H1 (cell line): ENCODE data around the gene MAP3K1. TPM values are rescaled to one million over a fixed set of nuclear protein-coding genes. Genes with fewer than 3 reads are reported as not detected.

ENCODE experiments used
- CTCF ChIA-PET: fragments of 300-600 bp; sonication (Branson Sonifier 250); formaldehyde crosslinking; loops from one replicate; lab custom pipeline; 2021; ENCODE audit not compliant: partially characterized antibody; lab: Charles Lee
- POLR2A ChIA-PET: fragments of 300-600 bp; sonication (Branson Sonifier 250); formaldehyde crosslinking; loops from one replicate; lab custom pipeline; 2021; ENCODE audit warnings: inconsistent platforms; ENCODE audit not compliant: partially characterized antibody; lab: Charles Lee
- DNase-seq, 2 experiments: peaks; one replicate each; pipeline versions ENCODE4 v3.0.0 to v3.0.0-alpha.2; 2010 to 2022; ENCODE audit warnings: low spot score in 2 of 2, low read depth in 1 of 2, mixed read lengths in 1 of 2
- FAIRE-seq: peaks from 2 replicates; lab custom pipeline; 2011; peaks lifted over from hg19 to GRCh38; lab: Jason Lieb, UNC
- H2AFZ ChIP-seq: 2 replicates; pipeline ENCODE4 v1.8.1; 2012; ENCODE audit warnings: low read length, inconsistent platforms
- H2AK5ac ChIP-seq: 2 replicates; pipeline ENCODE4 v1.6.1; 2013; ENCODE audit warnings: low read depth, low read length
- H2BK120ac ChIP-seq: replicated peaks from 2 replicates; pipeline ENCODE3; 2013; ENCODE audit warnings: low read depth, low read length, inconsistent platforms
- H2BK12ac ChIP-seq: 2 replicates; pipeline ENCODE4 v1.6.1; 2013; ENCODE audit warnings: low read depth, low read length
- H2BK15ac ChIP-seq: 2 replicates; pipeline ENCODE4 v1.6.1; 2013; ENCODE audit warnings: low read length
- H2BK20ac ChIP-seq: 2 replicates; pipeline ENCODE4 v1.6.1; 2013; ENCODE audit warnings: low read length
- H2BK5ac ChIP-seq: 2 replicates; pipeline ENCODE4 v1.6.1; 2013; ENCODE audit warnings: low read depth, low read length
- H3K14ac ChIP-seq: 2 replicates; pipeline ENCODE4 v1.6.1; 2013; ENCODE audit warnings: inconsistent platforms; ENCODE audit not compliant: insufficient read length
- H3K18ac ChIP-seq: 2 replicates; pipeline ENCODE4 v1.6.1; 2013; ENCODE audit warnings: low read length; ENCODE audit errors: extremely low read depth
- H3K23ac ChIP-seq: 2 replicates; pipeline ENCODE4 v1.6.1; 2013; ENCODE audit warnings: inconsistent platforms; ENCODE audit not compliant: insufficient read length
- H3K23me2 ChIP-seq: 2 replicates; pipeline ENCODE4 v1.6.1; 2013; ENCODE audit warnings: low read depth, low read length
- H3K27ac ChIP-seq: 2 replicates; pipeline ENCODE4 v1.6.1; 2011; ENCODE audit warnings: low read depth, low read length, inconsistent platforms
- H3K27me3 ChIP-seq, 4 experiments: replicated peaks in 1 of 4; 1 replicate in 1 of 4; 2 replicates in 3 of 4; pipeline versions ENCODE4 v1.6.1 to v1.8.1; 2011 to 2013; ENCODE audit warnings: low read length in 3 of 4, mild to moderate bottlenecking in 3 of 4, inconsistent platforms in 2 of 4, mixed read lengths in 2 of 4, moderate library complexity in 1 of 4; ENCODE audit not compliant: control insufficient read depth in 3 of 4, insufficient read depth in 3 of 4; ENCODE audit errors: extremely low read depth in 1 of 4
- H3K36me3 ChIP-seq, 4 experiments: 2 replicates each; pipeline versions ENCODE4 v1.6.1 to v1.8.1; 2011 to 2013; ENCODE audit warnings: mild to moderate bottlenecking in 4 of 4, low read length in 3 of 4, moderate library complexity in 2 of 4, control low read depth in 1 of 4, inconsistent platforms in 1 of 4; ENCODE audit not compliant: insufficient read depth in 4 of 4, control insufficient read depth in 2 of 4
- H3K4ac ChIP-seq: replicated peaks from 2 replicates; pipeline ENCODE3; 2013; ENCODE audit warnings: low read length, low read depth, mixed read lengths, inconsistent platforms; ENCODE audit not compliant: insufficient read length
- H3K4me1 ChIP-seq, 4 experiments: replicated peaks in 1 of 4; 1 replicate in 1 of 4; 2 replicates in 3 of 4; pipeline versions ENCODE4 v1.6.1 to v1.8.1; 2011 to 2013; ENCODE audit warnings: low read length in 3 of 4, inconsistent platforms in 2 of 4, mixed read lengths in 1 of 4; ENCODE audit not compliant: insufficient read depth in 4 of 4, control insufficient read depth in 3 of 4
- H3K4me2 ChIP-seq, 2 experiments: 2 replicates each; pipeline versions ENCODE4 v1.6.1 to v1.8.1; 2011 to 2013; ENCODE audit warnings: low read depth in 2 of 2, low read length in 2 of 2, control low read depth in 1 of 2, inconsistent platforms in 1 of 2, mild to moderate bottlenecking in 1 of 2; ENCODE audit not compliant: insufficient read depth in 1 of 2
- H3K4me3 ChIP-seq, 4 experiments: fragments of 200-600, 300-600 bp in 1 of 4; sonication (generic), shearing (Covaris generic), sonication (Bioruptor Twin) in 1 of 4; 2 replicates each; pipeline versions ENCODE4 v1.5.1 to v1.8.1; 2011 to 2016; ENCODE audit warnings: low read length in 4 of 4, low read depth in 3 of 4, control low read depth in 2 of 4, inconsistent platforms in 2 of 4, mild to moderate bottlenecking in 2 of 4, mixed read lengths in 1 of 4, moderate library complexity in 1 of 4; ENCODE audit not compliant: insufficient read depth in 2 of 4; ENCODE audit errors: extremely low read depth in 1 of 4
- H3K56ac ChIP-seq: replicated peaks from 2 replicates; pipeline ENCODE3; 2013; ENCODE audit warnings: low read depth, mild to moderate bottlenecking, mixed read lengths, low read length, inconsistent platforms; ENCODE audit not compliant: insufficient read length
- H3K79me1 ChIP-seq: 2 replicates; pipeline ENCODE4 v1.6.1; 2013; ENCODE audit warnings: low read depth, low read length, control low read depth
- H3K79me2 ChIP-seq, 2 experiments: 2 replicates each; pipeline versions ENCODE4 v1.6.1 to v1.8.1; 2012 to 2013; ENCODE audit warnings: low read length in 2 of 2, mild to moderate bottlenecking in 2 of 2, inconsistent platforms in 1 of 2; ENCODE audit not compliant: insufficient read depth in 2 of 2, control insufficient read depth in 1 of 2
- H3K9ac ChIP-seq, 4 experiments: replicated peaks in 1 of 4; 1 replicate in 1 of 4; 2 replicates in 3 of 4; pipeline versions ENCODE4 v1.6.1 to v1.8.1; 2011 to 2013; ENCODE audit warnings: low read depth in 3 of 4, low read length in 3 of 4, control low read depth in 2 of 4, mild to moderate bottlenecking in 2 of 4, moderate library complexity in 2 of 4, inconsistent platforms in 1 of 4; ENCODE audit errors: extremely low read depth in 1 of 4
- H3K9me3 ChIP-seq, 2 experiments: 2 replicates each; pipeline versions ENCODE4 v1.6.1 to v1.8.1; 2012 to 2013; ENCODE audit warnings: mild to moderate bottlenecking in 2 of 2, moderate library complexity in 2 of 2, control low read depth in 1 of 2, inconsistent platforms in 1 of 2, low read depth in 1 of 2, low read length in 1 of 2, mixed read lengths in 1 of 2; ENCODE audit not compliant: insufficient read depth in 2 of 2
- H4K20me1 ChIP-seq, 2 experiments: replicated peaks in 1 of 2; 2 replicates each; pipeline versions ENCODE3 to v1.8.1; 2011 to 2013; ENCODE audit warnings: inconsistent platforms in 2 of 2, low read length in 2 of 2, mild to moderate bottlenecking in 1 of 2; ENCODE audit not compliant: insufficient read depth in 2 of 2, control insufficient read depth in 1 of 2
- H4K5ac ChIP-seq: 2 replicates; pipeline ENCODE4 v1.6.1; 2013; ENCODE audit warnings: low read length, low read depth, mixed read lengths, inconsistent platforms; ENCODE audit not compliant: insufficient read length
- H4K8ac ChIP-seq: 2 replicates; pipeline ENCODE4 v1.8.0; 2013; ENCODE audit warnings: mild to moderate bottlenecking, moderate library complexity, low read length, inconsistent platforms; ENCODE audit not compliant: insufficient read depth; ENCODE audit errors: extremely low read depth
- H4K91ac ChIP-seq: replicated peaks from 2 replicates; pipeline ENCODE3; 2013; ENCODE audit warnings: low read length, mixed read lengths, inconsistent platforms; ENCODE audit not compliant: insufficient read length
- CTBP2 ChIP-seq: IDR thresholded peaks from 2 replicates; pipeline ENCODE4 v1.7.0; 2011; ENCODE audit warnings: borderline replicate concordance, mild to moderate bottlenecking, moderate library complexity, mixed read lengths, low read length; ENCODE audit not compliant: insufficient read depth, insufficient read length
- CTCF ChIP-seq, 3 experiments: IDR thresholded peaks; 1 replicate in 2 of 3; 2 replicates in 1 of 3; pipeline versions ENCODE4 v1.5.1 to v1.6.1; 2011; ENCODE audit warnings: low read length in 3 of 3, mild to moderate bottlenecking in 3 of 3, inconsistent platforms in 2 of 3, low read depth in 1 of 3, moderate library complexity in 1 of 3; ENCODE audit not compliant: insufficient read depth in 1 of 3; ENCODE audit errors: control extremely low read depth in 1 of 3
- HDAC2 ChIP-seq, 2 experiments: fragments of 300-600 bp in 1 of 2; sonication (generic) in 1 of 2; IDR thresholded peaks; 2 replicates each; pipeline ENCODE4 v1.6.1; 2011 to 2012; ENCODE audit warnings: low read depth in 2 of 2, low read length in 2 of 2, mild to moderate bottlenecking in 2 of 2, moderate library complexity in 2 of 2, borderline replicate concordance in 1 of 2, inconsistent platforms in 1 of 2
- HDAC6 ChIP-seq: IDR thresholded peaks from one replicate; pipeline ENCODE4 v1.7.1; 2012; ENCODE audit warnings: low read depth, mild to moderate bottlenecking, inconsistent platforms, low read length, moderate library complexity
- KDM1A ChIP-seq: fragments of 200-600, 300-600 bp; sonication (generic); IDR thresholded peaks from 2 replicates; pipeline ENCODE4 v1.7.1; 2016; ENCODE audit warnings: mild to moderate bottlenecking, low read length, borderline replicate concordance
- MAFK ChIP-seq: IDR thresholded peaks from 2 replicates; pipeline ENCODE4 v1.6.1; 2012; ENCODE audit warnings: low read depth, mild to moderate bottlenecking, improper control_type of control experiment, low read length
- RXRA ChIP-seq: IDR thresholded peaks from 2 replicates; pipeline ENCODE4 v1.6.1; 2011; ENCODE audit warnings: low read depth, mild to moderate bottlenecking, low read length, moderate library complexity; ENCODE audit not compliant: insufficient read depth
- SP2 ChIP-seq: IDR thresholded peaks from 2 replicates; pipeline ENCODE4 v1.6.1; 2012; ENCODE audit warnings: mild to moderate bottlenecking, low read length, inconsistent platforms
- polyA plus RNA-seq, 7 experiments: library from polyadenylated mRNA; depleted of rRNA in 3 of 7; stranded (reverse) in 5 of 7; unstranded in 2 of 7; fragments of >200 nt in 5 of 7; fragments of 200-250 nt in 2 of 7; gene quantifications; 1 replicate in 5 of 7; 2 replicates in 1 of 7; 4 replicates in 1 of 7; pipeline versions ENCODE4 v1.2.1 to v1.2.3, GENCODE V29; 2011 to 2013; ENCODE audit warnings: missing spikeins in 2 of 7, mixed read lengths in 2 of 7
- total RNA-seq: library from RNA; stranded (reverse); fragmentation: NEBNext Ultra II Directional; extraction: Animal tissue kit (Norgen Biotek cat#: 25700); gene quantifications from 2 replicates; pipeline ENCODE4 v1.2.1, GENCODE V29; 2021

Gene MAP3K1
- total and polyA plus RNA-seq, 2 of the 8 experiments (the other 6 are each of a cell fraction or from before 2014, with no cell fraction given), result 3.9 to 11.8 TPM

DNA sequence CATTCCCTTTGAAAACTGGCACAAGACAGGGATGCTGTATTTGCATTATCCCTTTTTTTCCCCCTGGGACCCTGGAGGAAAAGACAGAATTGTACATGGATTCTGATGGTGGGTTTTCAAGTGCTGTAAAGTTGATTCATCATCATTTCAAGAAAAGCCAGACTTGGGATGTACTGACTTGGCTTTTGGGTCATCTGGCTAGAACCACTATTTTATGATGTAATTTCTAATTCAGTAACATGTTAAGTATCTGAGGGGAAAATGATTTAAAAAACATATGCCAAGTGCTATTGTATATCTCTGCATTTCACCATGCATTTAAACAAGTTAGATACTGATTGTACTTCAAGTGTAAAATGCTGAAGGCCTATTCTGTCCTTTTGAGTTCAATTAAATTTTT lies 15.2 kb upstream of the MAP3K1 start:
- TF ChIP-seq RXRA (no peak), CTCF (IDR thresholded peaks at IDR 0.05; ENCODE audit: control extremely low read depth in 1 of 3, insufficient read depth in 1 of 3, low read depth in 1 of 3, low read length in 3 of 3) (no peak), CTBP2 (no peak), HDAC6 (no peak), HDAC2 (IDR thresholded peaks at IDR 0.05; ENCODE audit: borderline replicate concordance in 1 of 2, low read depth in 2 of 2, low read length in 2 of 2) (no peak), MAFK (no peak), KDM1A (no peak), SP2 (no peak)
- Histone ChIP-seq H3K79me1 (no peaks in the 10 kb centered on the region), H2BK15ac (no peak overlapping the region), H3K4ac (no peak overlapping the region), H4K5ac (no peak overlapping the region), H2AFZ (no peak overlapping the region), H2AK5ac (no peak overlapping the region), H4K8ac (no peak overlapping the region), H3K4me3 (no peak overlapping the region), H3K27ac (no peak overlapping the region), H2BK120ac (no peak overlapping the region), H3K14ac (no peak overlapping the region), H4K20me1 (no peaks in the 10 kb centered on the region), H3K18ac (no peak overlapping the region), H2BK12ac (no peak overlapping the region), H3K23ac (no peak overlapping the region), H3K79me2 (no peaks in the 10 kb centered on the region), H3K36me3 (no peaks in the 10 kb centered on the region), H3K27me3 (no peaks in the 10 kb centered on the region; a peak in 1 of 7 replicates), H3K23me2 (no peaks in the 10 kb centered on the region), H4K91ac (no peak overlapping the region), H2BK5ac (no peak overlapping the region), H3K9ac (no peak overlapping the region), H3K9me3 (0 out of 4 replicates have a peak, but pooled peaks cover 0 to 2% of the 10 kb centered on the region in 2 experiments), H2BK20ac (no peak overlapping the region), H3K4me2 (no peak overlapping the region), H3K56ac (no peak overlapping the region), H3K4me1 (no peaks in the 10 kb centered on the region)
- FAIRE-seq, result no peak
- ChIA-PET CTCF (no interaction called here), POLR2A (no interaction called here)
- DNase-seq, result no peak
